ENCODE results near the gene SORCS2.

The SORCS2 gene

GRCh38 chr4:7362341-7362740 is 170.0 kb downstream of the SORCS2 start:
- Histone ChIP-seq H3K9me2 (ENCODE audit: low read depth, low read length) (no peaks in the 10 kb centered on the region), H3K79me2 (ENCODE audit: insufficient read depth, low read length) (no peaks in the 10 kb centered on the region), H3K9ac (ENCODE audit: low read length) (no peak overlapping the region), H3F3A (ENCODE audit: insufficient read depth, low read length) (no peaks in the 10 kb centered on the region), H3K27ac (ENCODE audit: low read depth, low read length, poor library complexity, severe bottlenecking) (no peak overlapping the region), H4K20me1 (ENCODE audit: insufficient read depth, low read length) (no peaks in the 10 kb centered on the region), H3K9me3 (ENCODE audit: low read length) (no peaks in the 10 kb centered on the region), H3K27me3 (ENCODE audit: insufficient read depth, low read length) (no peaks in the 10 kb centered on the region), H3K4me2 (ENCODE audit: low read length) (no peak overlapping the region), H3K4me1 (ENCODE audit: insufficient read depth, low read length, severe bottlenecking) (no peaks in the 10 kb centered on the region), H2AFZ (ENCODE audit: low read length) (no peak overlapping the region), H3K4me3 (ENCODE audit: low read depth, low read length, poor library complexity, severe bottlenecking) (no peak overlapping the region), H3K36me3 (ENCODE audit: insufficient read depth, low read length) (no peaks in the 10 kb centered on the region)
- no peak for TF ChIP-seq EZH2 (IDR thresholded peaks at IDR 0.05; ENCODE audit: borderline replicate concordance, low read length)
- TF ChIP-seq, protein P1, sequence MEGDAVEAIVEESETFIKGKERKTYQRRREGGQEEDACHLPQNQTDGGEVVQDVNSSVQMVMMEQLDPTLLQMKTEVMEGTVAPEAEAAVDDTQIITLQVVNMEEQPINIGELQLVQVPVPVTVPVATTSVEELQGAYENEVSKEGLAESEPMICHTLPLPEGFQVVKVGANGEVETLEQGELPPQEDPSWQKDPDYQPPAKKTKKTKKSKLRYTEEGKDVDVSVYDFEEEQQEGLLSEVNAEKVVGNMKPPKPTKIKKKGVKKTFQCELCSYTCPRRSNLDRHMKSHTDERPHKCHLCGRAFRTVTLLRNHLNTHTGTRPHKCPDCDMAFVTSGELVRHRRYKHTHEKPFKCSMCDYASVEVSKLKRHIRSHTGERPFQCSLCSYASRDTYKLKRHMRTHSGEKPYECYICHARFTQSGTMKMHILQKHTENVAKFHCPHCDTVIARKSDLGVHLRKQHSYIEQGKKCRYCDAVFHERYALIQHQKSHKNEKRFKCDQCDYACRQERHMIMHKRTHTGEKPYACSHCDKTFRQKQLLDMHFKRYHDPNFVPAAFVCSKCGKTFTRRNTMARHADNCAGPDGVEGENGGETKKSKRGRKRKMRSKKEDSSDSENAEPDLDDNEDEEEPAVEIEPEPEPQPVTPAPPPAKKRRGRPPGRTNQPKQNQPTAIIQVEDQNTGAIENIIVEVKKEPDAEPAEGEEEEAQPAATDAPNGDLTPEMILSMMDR (IDR thresholded peaks at IDR 0.05; ENCODE audit: low read length) = no peak

GRCh38 chr4:7362862-7363430 is 170.6 kb downstream of the SORCS2 start:
- TF ChIP-seq EZH2 (IDR thresholded peaks at IDR 0.05; ENCODE audit: borderline replicate concordance, low read length) = no peak
- TF ChIP-seq, protein P1 (IDR thresholded peaks at IDR 0.05; ENCODE audit: low read length) = no peak
- Histone ChIP-seq H3F3A (ENCODE audit: insufficient read depth, low read length) (no peaks in the 10 kb centered on the region), H3K27me3 (ENCODE audit: insufficient read depth, low read length) (no peaks in the 10 kb centered on the region), H4K20me1 (ENCODE audit: insufficient read depth, low read length) (no peaks in the 10 kb centered on the region), H2AFZ (ENCODE audit: low read length) (no peak overlapping the region), H3K4me1 (ENCODE audit: insufficient read depth, low read length, severe bottlenecking) (no peaks in the 10 kb centered on the region), H3K4me3 (ENCODE audit: low read depth, low read length, poor library complexity, severe bottlenecking) (no peak overlapping the region), H3K79me2 (ENCODE audit: insufficient read depth, low read length) (no peaks in the 10 kb centered on the region), H3K27ac (ENCODE audit: low read depth, low read length, poor library complexity, severe bottlenecking) (no peak overlapping the region), H3K9me2 (ENCODE audit: low read depth, low read length) (no peaks in the 10 kb centered on the region), H3K9me3 (ENCODE audit: low read length) (no peaks in the 10 kb centered on the region), H3K36me3 (ENCODE audit: insufficient read depth, low read length) (no peaks in the 10 kb centered on the region), H3K9ac (ENCODE audit: low read length) (no peak overlapping the region), H3K4me2 (ENCODE audit: low read length) (no peak overlapping the region)

DNA sequence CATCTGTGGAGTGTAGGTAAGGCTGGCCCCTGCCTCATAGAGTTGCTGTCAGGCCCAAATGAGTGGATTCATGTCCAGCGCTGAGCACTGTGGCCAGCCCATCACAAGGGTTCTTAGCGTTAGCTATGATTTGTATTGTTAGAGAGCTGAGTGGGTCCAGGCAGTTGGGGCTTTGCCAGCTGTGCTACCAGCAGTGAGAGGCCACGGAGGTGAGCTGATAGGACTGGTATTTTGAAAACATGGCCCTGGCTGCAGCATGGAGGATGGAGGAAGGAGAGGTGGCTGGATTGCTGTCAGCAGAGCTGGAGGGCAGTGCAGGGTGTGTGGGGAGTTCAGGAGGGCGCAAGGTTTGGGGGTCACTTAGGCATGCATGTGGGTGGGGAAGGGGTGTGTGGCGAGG is 172.6 kb downstream of the SORCS2 start:
- no peak overlapping the region for H2AFZ ChIP-seq (ENCODE audit: low read length)
- no peaks in the 10 kb centered on the region for H3K9me2 ChIP-seq (ENCODE audit: low read depth, low read length)
- H3K9ac ChIP-seq (ENCODE audit: low read length) = no peak overlapping the region
- no peaks in the 10 kb centered on the region for H4K20me1 ChIP-seq (ENCODE audit: insufficient read depth, low read length)
- no peak overlapping the region for H3K4me3 ChIP-seq (ENCODE audit: low read depth, low read length, poor library complexity, severe bottlenecking)
- H3K4me2 ChIP-seq (ENCODE audit: low read length) = no peak overlapping the region
- H3K9me3 ChIP-seq (ENCODE audit: low read length) = no peaks in the 10 kb centered on the region
- no peaks in the 10 kb centered on the region for H3K36me3 ChIP-seq (ENCODE audit: insufficient read depth, low read length)
- no peaks in the 10 kb centered on the region for H3K4me1 ChIP-seq (ENCODE audit: insufficient read depth, low read length, severe bottlenecking)
- no peaks in the 10 kb centered on the region for H3K79me2 ChIP-seq (ENCODE audit: insufficient read depth, low read length)
- no peak for TF ChIP-seq EZH2 (IDR thresholded peaks at IDR 0.05; ENCODE audit: borderline replicate concordance, low read length)
- TF ChIP-seq, protein P1 (IDR thresholded peaks at IDR 0.05; ENCODE audit: low read length) = no peak
- no peaks in the 10 kb centered on the region for H3F3A ChIP-seq (ENCODE audit: insufficient read depth, low read length)
- no peaks in the 10 kb centered on the region for H3K27me3 ChIP-seq (ENCODE audit: insufficient read depth, low read length)
- H3K27ac ChIP-seq (ENCODE audit: low read depth, low read length, poor library complexity, severe bottlenecking) = no peak overlapping the region

Data from OCI-LY1 (cell line).